Endothelial cell of umbilical vein (primary cell): ENCODE data around the gene NCL.

Experiments
- EZH2 ChIP-seq: IDR thresholded peaks from 2 replicates; pipeline ENCODE4 v1.6.1; 2012; ENCODE audit warnings: borderline replicate concordance, low read depth, mild to moderate bottlenecking, moderate library complexity, low read length, inconsistent platforms; ENCODE audit not compliant: severe bottlenecking
- FOS ChIP-seq: IDR thresholded peaks from 2 replicates; pipeline ENCODE4 v1.6.1; 2011; ENCODE audit warnings: mild to moderate bottlenecking, low read length, moderate library complexity, borderline replicate concordance; ENCODE audit not compliant: insufficient read depth
- GATA2 ChIP-seq: IDR thresholded peaks from 2 replicates; pipeline ENCODE4 v1.7.0; 2011; ENCODE audit warnings: low read depth, mild to moderate bottlenecking, moderate library complexity, mixed read lengths, low read length; ENCODE audit not compliant: insufficient read length, insufficient read depth
- JUN ChIP-seq: IDR thresholded peaks from 2 replicates; pipeline ENCODE4 v1.6.1; 2011; ENCODE audit warnings: borderline replicate concordance, low read depth; ENCODE audit not compliant: insufficient read length, insufficient read depth
- MYC ChIP-seq: IDR thresholded peaks from one replicate; pipeline ENCODE4 v1.6.1; 2011; ENCODE audit warnings: mild to moderate bottlenecking, low read depth, low read length
- POLR2A ChIP-seq: IDR thresholded peaks from 2 replicates; pipeline ENCODE4 v1.6.1; 2012; ENCODE audit warnings: low read depth, mild to moderate bottlenecking, control low read depth, low read length
- POLR2AphosphoS5 ChIP-seq: IDR thresholded peaks from 2 replicates; pipeline ENCODE4 v1.6.1; 2012; ENCODE audit warnings: low read depth, mild to moderate bottlenecking, control low read depth, low read length, moderate library complexity; ENCODE audit not compliant: insufficient read depth
- TF ChIP-seq, protein P1 (sequence below), 2 donors: IDR thresholded peaks; 1 replicate in 1 of 2; 2 replicates in 1 of 2; pipeline ENCODE4 v1.5.1; 2011; ENCODE audit warnings: low read length in 2 of 2, mild to moderate bottlenecking in 2 of 2, moderate library complexity in 2 of 2, control low read depth in 1 of 2, inconsistent platforms in 1 of 2, low read depth in 1 of 2; ENCODE audit not compliant: insufficient read depth in 1 of 2; ENCODE audit errors: extremely low read depth in 1 of 2
- TF ChIP-seq, protein P2 (sequence below): IDR thresholded peaks from 2 replicates; pipeline ENCODE4 v1.6.1; 2011; ENCODE audit not compliant: insufficient read depth, insufficient read length

DNA sequence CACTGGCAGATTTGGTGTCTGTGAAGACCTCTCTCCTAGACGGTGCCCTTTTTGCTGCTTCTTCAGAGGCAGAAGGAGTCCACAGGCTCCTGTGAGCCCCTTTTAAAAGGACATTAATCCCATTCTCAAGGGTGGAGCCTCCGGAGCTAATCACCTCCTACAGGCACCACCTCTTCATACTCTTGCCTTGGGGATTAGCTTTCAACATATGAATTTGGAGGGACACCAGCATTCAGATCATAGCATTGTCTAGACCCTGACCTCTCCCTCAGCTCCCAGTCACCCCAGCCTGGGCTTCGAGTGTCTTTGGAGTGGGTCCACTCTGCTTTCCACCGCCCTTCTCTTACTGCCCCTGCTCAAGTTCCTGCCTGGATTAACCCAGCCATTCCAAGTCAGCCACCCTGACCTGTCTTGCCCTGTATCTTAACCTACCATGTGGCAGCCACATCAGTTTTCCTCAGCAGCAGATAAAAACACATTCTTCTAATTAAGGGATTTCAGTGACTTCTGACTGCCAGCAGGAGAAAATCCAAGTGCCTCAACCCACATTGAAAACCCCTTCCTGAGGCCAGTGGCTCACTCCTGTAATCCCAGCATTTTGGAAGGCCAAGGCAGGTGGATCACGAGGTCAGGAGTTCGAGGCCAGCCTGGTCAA, 6.1 kb upstream of the NCL start:
- TF ChIP-seq, protein P1, sequence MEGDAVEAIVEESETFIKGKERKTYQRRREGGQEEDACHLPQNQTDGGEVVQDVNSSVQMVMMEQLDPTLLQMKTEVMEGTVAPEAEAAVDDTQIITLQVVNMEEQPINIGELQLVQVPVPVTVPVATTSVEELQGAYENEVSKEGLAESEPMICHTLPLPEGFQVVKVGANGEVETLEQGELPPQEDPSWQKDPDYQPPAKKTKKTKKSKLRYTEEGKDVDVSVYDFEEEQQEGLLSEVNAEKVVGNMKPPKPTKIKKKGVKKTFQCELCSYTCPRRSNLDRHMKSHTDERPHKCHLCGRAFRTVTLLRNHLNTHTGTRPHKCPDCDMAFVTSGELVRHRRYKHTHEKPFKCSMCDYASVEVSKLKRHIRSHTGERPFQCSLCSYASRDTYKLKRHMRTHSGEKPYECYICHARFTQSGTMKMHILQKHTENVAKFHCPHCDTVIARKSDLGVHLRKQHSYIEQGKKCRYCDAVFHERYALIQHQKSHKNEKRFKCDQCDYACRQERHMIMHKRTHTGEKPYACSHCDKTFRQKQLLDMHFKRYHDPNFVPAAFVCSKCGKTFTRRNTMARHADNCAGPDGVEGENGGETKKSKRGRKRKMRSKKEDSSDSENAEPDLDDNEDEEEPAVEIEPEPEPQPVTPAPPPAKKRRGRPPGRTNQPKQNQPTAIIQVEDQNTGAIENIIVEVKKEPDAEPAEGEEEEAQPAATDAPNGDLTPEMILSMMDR (IDR thresholded peaks at IDR 0.05; ENCODE audit: extremely low read depth in 1 of 2, insufficient read depth in 1 of 2, low read depth in 1 of 2, low read length in 2 of 2) = no peak
- TF ChIP-seq POLR2A = no peak
- no peak for TF ChIP-seq EZH2
- TF ChIP-seq POLR2AphosphoS5 = no peak
- no peak for TF ChIP-seq GATA2
- no peak for TF ChIP-seq JUN
- TF ChIP-seq, protein P2, sequence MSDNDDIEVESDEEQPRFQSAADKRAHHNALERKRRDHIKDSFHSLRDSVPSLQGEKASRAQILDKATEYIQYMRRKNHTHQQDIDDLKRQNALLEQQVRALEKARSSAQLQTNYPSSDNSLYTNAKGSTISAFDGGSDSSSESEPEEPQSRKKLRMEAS = no peak
- TF ChIP-seq MYC = no peak
- no peak for TF ChIP-seq FOS
